Coronary artery (tissue), 2 donors: ENCODE measurements around the gene ZNF853.
A peak's percentile ranks its signal among the peaks of the same experiment; 100 is the strongest.

Experiments
- DNase-seq: peaks from one replicate; pipeline ENCODE4 v3.0.0-alpha.2; 2017; ENCODE audit warnings: low spot score
- H3K27ac ChIP-seq, 2 donors: fragments of 200-600 bp; sonication (generic); one replicate each; pipeline ENCODE4 v1.5.1; 2016 to 2019
- H3K4me3 ChIP-seq: fragments of 200-600 bp; sonication (generic); 2 replicates; pipeline ENCODE4 v1.5.1; 2016; ENCODE audit warnings: mild to moderate bottlenecking, moderate library complexity
- CTCF ChIP-seq: fragments of 200-600 bp; sonication (generic); IDR thresholded peaks from one replicate; pipeline ENCODE4 v1.5.1; 2019; ENCODE audit warnings: antibody characterized with exemption

Gene ZNF853

GRCh38 chr7:6589829-6590644 is 25.4 kb upstream of the ZNF853 start, which contains the start of gene INTS15:
INTS15 (plus strand) TSS chr7:6590021; CDS start chr7:6590284, 263 bp downstream.
- Histone ChIP-seq H3K4me3 (peak within 1 kb of the TSS; percentile 92), H3K27ac (peak within 1 kb of the TSS; percentile 69 to 87)
- TF ChIP-seq CTCF, result peak; percentile 84
- peak; percentile 79 for DNase-seq

GRCh38 chr7:6590645-6591110 is 24.7 kb upstream of the ZNF853 start:
- H3K27ac ChIP-seq, result peak overlapping the region; percentile 69 to 87
- TF ChIP-seq CTCF, result no peak
- DNase-seq, result no peak
- peak overlapping the region; percentile 92 for H3K4me3 ChIP-seq

- no peak for DNase-seq
- no peak overlapping the region for H3K27ac ChIP-seq
- TF ChIP-seq CTCF, result no peak
- H3K4me3 ChIP-seq, result no peak overlapping the region
These were observed 15.3 kb upstream of the ZNF853 start for GRCh38 chr7:6600093-6600492.

- no peak overlapping the region for H3K4me3 ChIP-seq
- DNase-seq, result no peak
- no peak for TF ChIP-seq CTCF
- no peak overlapping the region for H3K27ac ChIP-seq
These were observed 11.0 kb upstream of the ZNF853 start for GRCh38 chr7:6604458-6604857.

- Histone ChIP-seq H3K27ac (no peak overlapping the region), H3K4me3 (no peak overlapping the region)
- TF ChIP-seq CTCF, result no peak
- DNase-seq, result no peak
These were observed 8.4 kb upstream of the ZNF853 start for GRCh38 chr7:6606866-6607583.

- no peak for TF ChIP-seq CTCF
- DNase-seq, result no peak
- Histone ChIP-seq H3K27ac (no peak overlapping the region), H3K4me3 (no peak overlapping the region)
These were observed 7.8 kb upstream of the ZNF853 start for GRCh38 chr7:6607651-6608051.
